PC-3 (cell line): Measurements from ENCODE around the gene MVB12B. TPM values are rescaled to one million over a fixed set of nuclear protein-coding genes. Genes with fewer than 3 reads are reported as not detected.

Experiments
- ATAC-seq: fragments of 200-7000 bp; cut with Tn5 transposase; 2 replicates; pipeline ENCODE4 v1.9.1; 2020; ENCODE audit warnings: mild to moderate bottlenecking, moderate library complexity
- BruUV-seq: library from RNA; stranded (reverse); fragments of 400-500 nt; replicated peaks from 2 replicates; lab custom pipeline; 2021; lab: Mats Ljungman, UMichigan
- CTCF ChIA-PET: fragments of 300-600 bp; sonication (Branson Sonifier 250); formaldehyde crosslinking; loops from one replicate; lab custom pipeline; 2022; ENCODE audit warnings: antibody characterized with exemption; lab: Charles Lee
- POLR2A ChIA-PET: fragments of 300-600 bp; sonication (Branson Sonifier 250); formaldehyde crosslinking; loops from one replicate; lab custom pipeline; 2022; ENCODE audit warnings: antibody characterized with exemption; ENCODE audit not compliant: unreplicated experiment; lab: Charles Lee
- DNase-seq: peaks from one replicate; pipeline ENCODE4 v3.0.0-alpha.2; 2015
- H2AFZ ChIP-seq: fragments of 300-600 bp; sonication (generic); 2 replicates; pipeline ENCODE4 v1.6.0; 2016; ENCODE audit warnings: antibody characterized with exemption, low read length
- H3F3A ChIP-seq: fragments of 300-600 bp; sonication (generic); one replicate; pipeline ENCODE4 v1.6.0; 2017; ENCODE audit warnings: antibody characterized with exemption, low read length, control low read depth, mild to moderate bottlenecking; ENCODE audit not compliant: unreplicated experiment
- H3K27ac ChIP-seq: fragments of 300-600 bp; sonication (generic); 2 replicates; pipeline ENCODE4 v1.5.1; 2016; ENCODE audit warnings: mild to moderate bottlenecking, low read length
- H3K27me3 ChIP-seq: fragments of 300-600 bp; sonication (generic); 2 replicates; pipeline ENCODE4 v1.6.1; 2016; ENCODE audit warnings: low read length, mixed read lengths
- H3K36me3 ChIP-seq: fragments of 300-600 bp; sonication (generic); 2 replicates; pipeline ENCODE4 v1.6.1; 2016; ENCODE audit warnings: low read depth, mixed run types, low read length, mixed read lengths
- H3K4me1 ChIP-seq: fragments of 300-600 bp; sonication (generic); 2 replicates; pipeline ENCODE4 v1.5.1; 2016; ENCODE audit warnings: low read length; ENCODE audit not compliant: insufficient read depth
- H3K4me2 ChIP-seq: fragments of 300-600 bp; sonication (generic); 2 replicates; pipeline ENCODE4 v1.6.0; 2016; ENCODE audit warnings: low read length
- H3K4me3 ChIP-seq: fragments of 300-600 bp; sonication (generic); 2 replicates; pipeline ENCODE4 v1.5.1; 2016; ENCODE audit warnings: mild to moderate bottlenecking, low read length, mixed read lengths
- H3K79me2 ChIP-seq: fragments of 300-600 bp; sonication (generic); 2 replicates; pipeline ENCODE4 v1.6.1; 2017; ENCODE audit warnings: low read length, mixed read lengths
- H3K9ac ChIP-seq: fragments of 300-600 bp; sonication (generic); 2 replicates; pipeline ENCODE4 v1.6.0; 2016; ENCODE audit warnings: mild to moderate bottlenecking, low read length
- H3K9me2 ChIP-seq: fragments of 300-600 bp; sonication (generic); replicated peaks from 2 replicates; pipeline ENCODE4 v1.6.1; 2016; ENCODE audit warnings: mixed run types, low read length, mixed read lengths
- H3K9me3 ChIP-seq: fragments of 300-600 bp; sonication (generic); 2 replicates; pipeline ENCODE4 v1.6.1; 2016; ENCODE audit warnings: low read length, mixed read lengths
- H4K20me1 ChIP-seq: fragments of 300-600 bp; sonication (generic); 2 replicates; pipeline ENCODE4 v1.6.1; 2016; ENCODE audit warnings: low read length, mixed read lengths
- CTCF ChIP-seq: fragments of 300-600 bp; sonication (generic); conservative IDR thresholded peaks from 2 replicates; pipeline ENCODE4 v1.5.1; 2017; ENCODE audit warnings: antibody characterized with exemption, low read depth, mild to moderate bottlenecking, low read length
- EZH2 ChIP-seq: fragments of 300-600 bp; sonication (generic); IDR thresholded peaks from one replicate; pipeline ENCODE4 v1.6.1; 2017; ENCODE audit warnings: antibody characterized with exemption, mild to moderate bottlenecking, low read length; ENCODE audit not compliant: unreplicated experiment
- EZH2phosphoT487 ChIP-seq: fragments of 300-600 bp; sonication (generic); IDR thresholded peaks from 2 replicates; pipeline ENCODE4 v1.6.1; 2018; ENCODE audit warnings: mild to moderate bottlenecking, antibody characterized with exemption, low read length, borderline replicate concordance
- intact Hi-C: fragments of 100-400 bp; cut with micrococcal nuclease; formaldehyde crosslinking; loops from 2 replicates; pipeline ENCODE4 v1.9.0; 2023
- total RNA-seq: library from RNA; depleted of rRNA; stranded (reverse); fragments of >200 nt; gene quantifications from 2 replicates; pipeline ENCODE4 v1.2.3, GENCODE V29; 2014

The MVB12B gene
- total RNA-seq, 1 experiment from 2014 or later: 7.2 TPM

- ChIA-PET POLR2A (no interaction called here), CTCF (no interaction called here)
- BruUV-seq: no TSS peak
- Histone ChIP-seq H2AFZ (no peak overlapping the region), H3K4me1 (peaks cover 24% of the 10 kb centered on the region), H3K27me3 (no peaks in the 10 kb centered on the region), H3K9me2 (no peaks in the 10 kb centered on the region), H3K4me2 (no peak overlapping the region), H4K20me1 (no peaks in the 10 kb centered on the region), H3K4me3 (no peak overlapping the region), H3K9ac (no peak overlapping the region), H3F3A (peaks cover 7% of the 10 kb centered on the region), H3K27ac (no peak overlapping the region), H3K36me3 (peaks cover 17% of the 10 kb centered on the region; the same call in 1 of the 2 replicates), H3K79me2 (peaks cover 38% of the 10 kb centered on the region; the same call in 1 of the 2 replicates), H3K9me3 (peaks cover 14% of the 10 kb centered on the region)
- no peak for DNase-seq
- TF ChIP-seq CTCF (no peak), EZH2phosphoT487 (no peak), EZH2 (no peak)
- no peak for ATAC-seq
- intact Hi-C loops: no loop called here
Measured at GRCh38 chr9:126360073-126360472, 33.4 kb downstream of the MVB12B start.

GRCh38 chr9:126361810-126362238, 35.2 kb downstream of the MVB12B start:
- H3K27me3 ChIP-seq: no peaks in the 10 kb centered on the region
- no peak for DNase-seq
- peaks cover 46% of the 10 kb centered on the region for H3K79me2 ChIP-seq
- no peak overlapping the region for H3K27ac ChIP-seq
- no TSS peak for BruUV-seq
- H3K36me3 ChIP-seq: peaks cover 17% of the 10 kb centered on the region; the same call in 1 of the 2 replicates
- peaks cover 7% of the 10 kb centered on the region for H3F3A ChIP-seq
- H3K4me1 ChIP-seq: peaks cover 33% of the 10 kb centered on the region
- POLR2A ChIA-PET: no interaction called here
- H2AFZ ChIP-seq: no peak overlapping the region
- no peak overlapping the region for H3K4me2 ChIP-seq
- no peak overlapping the region for H3K4me3 ChIP-seq
- intact Hi-C loops: no loop called here
- no peaks in the 10 kb centered on the region for H3K9me2 ChIP-seq
- H3K9me3 ChIP-seq: peaks cover 14% of the 10 kb centered on the region
- no peaks in the 10 kb centered on the region for H4K20me1 ChIP-seq
- CTCF ChIA-PET: no interaction called here
- TF ChIP-seq CTCF (no peak), EZH2 (no peak), EZH2phosphoT487 (no peak)
- H3K9ac ChIP-seq: no peak overlapping the region
- no peak for ATAC-seq

GRCh38 chr9:126363250-126363649, 36.6 kb downstream of the MVB12B start:
- H3K9me2 ChIP-seq: no peaks in the 10 kb centered on the region
- H3K4me1 ChIP-seq: peaks cover 41% of the 10 kb centered on the region
- H3K36me3 ChIP-seq: peaks cover 17% of the 10 kb centered on the region; the same call in 1 of the 2 replicates
- H3K79me2 ChIP-seq: peaks cover 42% of the 10 kb centered on the region
- peak; percentile 60 for ATAC-seq
- no TSS peak for BruUV-seq
- ChIA-PET POLR2A (no interaction called here), CTCF (no interaction called here)
- peak overlapping the region; percentile 96 for H3K27ac ChIP-seq
- peak overlapping the region; percentile 82 for H3K4me2 ChIP-seq
- no peaks in the 10 kb centered on the region for H4K20me1 ChIP-seq
- peaks cover 7% of the 10 kb centered on the region for H3F3A ChIP-seq
- H3K4me3 ChIP-seq: peak overlapping the region; percentile 40; the same call in 1 of the 2 replicates
- peak overlapping the region; percentile 49 for H3K9ac ChIP-seq
- intact Hi-C loops: no loop called here
- peak; percentile 86 for DNase-seq
- H3K9me3 ChIP-seq: peaks cover 14% of the 10 kb centered on the region
- no peaks in the 10 kb centered on the region for H3K27me3 ChIP-seq
- no peak for TF ChIP-seq EZH2
- TF ChIP-seq EZH2phosphoT487: no peak
- TF ChIP-seq CTCF: no peak
- H2AFZ ChIP-seq: no peak overlapping the region
